ENCODE data around the gene SMG6. TPM values are rescaled to one million over a fixed set of nuclear protein-coding genes. Genes with fewer than 3 reads are reported as not detected.

The SMG6 gene
- total and polyA plus RNA-seq, 2 of the 8 experiments (the other 6 are each of a cell fraction or from before 2014, with no cell fraction given), result 18.5 to 25.2 TPM

GRCh38 chr17:2041561-2042389, 261.8 kb downstream of the SMG6 start, which contains the start of gene OVCA2 (continued):
- TF ChIP-seq MAX (IDR thresholded peaks at IDR 0.05) (no peak), CBX5 (IDR thresholded peaks at IDR 0.05; ENCODE audit: low read depth, low read length) (no peak), RFX5 (IDR thresholded peaks at IDR 0.05; ENCODE audit: borderline replicate concordance, low read depth, low read length) (no peak), POU5F1 (IDR thresholded peaks at IDR 0.05; ENCODE audit: low read depth, low read length) (no peak), YY1 (IDR thresholded peaks at IDR 0.05; ENCODE audit: low read depth, low read length) (peak; percentile 97), ATF3 (IDR thresholded peaks at IDR 0.05; ENCODE audit: insufficient read depth, low read depth, low read length) (no peak), MAFK (IDR thresholded peaks at IDR 0.05; ENCODE audit: low read depth, low read length) (no peak), SUZ12 (IDR thresholded peaks at IDR 0.05; ENCODE audit: low read length) (0 out of 2 replicates have a peak, but pooled peaks have one; percentile 25), SP1 (IDR thresholded peaks at IDR 0.05; ENCODE audit: low read depth, low read length) (peak; percentile 78; the same call in 1 of the 2 replicates), JUN (IDR thresholded peaks at IDR 0.05; ENCODE audit: low read depth, low read length) (no peak), TEAD4 (IDR thresholded peaks at IDR 0.05; ENCODE audit: low read depth, low read length) (no peak), CREB1 (IDR thresholded peaks at IDR 0.05) (peak; percentile 66), PHF8 (conservative IDR thresholded peaks at IDR 0.05; ENCODE audit: low read depth, low read length) (peak; percentile 74), CHD1 (IDR thresholded peaks at IDR 0.05; ENCODE audit: low read depth, low read length) (no peak), EP300 (IDR thresholded peaks at IDR 0.05; ENCODE audit: borderline replicate concordance in 1 of 2, low read depth in 2 of 2, low read length in 2 of 2) (no peak), TAF7 (optimal IDR thresholded peaks at IDR 0.05; ENCODE audit: borderline replicate concordance, low read depth, low read length) (peak; percentile 69), SP4 (IDR thresholded peaks at IDR 0.05; ENCODE audit: low read length) (no peak), KDM5A (IDR thresholded peaks at IDR 0.05; ENCODE audit: low read length) (peak; percentile 75; the same call in 1 of the 2 replicates), RBBP5 (IDR thresholded peaks at IDR 0.05; ENCODE audit: borderline replicate concordance, low read depth, low read length) (peak; percentile 88; the same call in 1 of the 2 replicates), RXRA (IDR thresholded peaks at IDR 0.05; ENCODE audit: insufficient read depth, low read depth, low read length) (no peak), CTCF (IDR thresholded peaks at IDR 0.05; ENCODE audit: control extremely low read depth in 1 of 3, insufficient read depth in 1 of 3, low read depth in 1 of 3, low read length in 3 of 3) (peak; percentile 54 to 66 (median 54))
